ENCODE data around the gene UBTD1. TPM values are rescaled to one million over a fixed set of nuclear protein-coding genes. Genes with fewer than 3 reads are reported as not detected.

The UBTD1 gene
- polyA plus RNA-seq, 1 donor = 6.5 TPM

GRCh38 chr10:97612386-97612785 is 113.7 kb downstream of the UBTD1 start:
- peak; percentile 47 for DNase-seq

- DNase-seq = no peak
These were observed 119.6 kb downstream of the UBTD1 start for GRCh38 chr10:97618285-97618684.

DNA sequence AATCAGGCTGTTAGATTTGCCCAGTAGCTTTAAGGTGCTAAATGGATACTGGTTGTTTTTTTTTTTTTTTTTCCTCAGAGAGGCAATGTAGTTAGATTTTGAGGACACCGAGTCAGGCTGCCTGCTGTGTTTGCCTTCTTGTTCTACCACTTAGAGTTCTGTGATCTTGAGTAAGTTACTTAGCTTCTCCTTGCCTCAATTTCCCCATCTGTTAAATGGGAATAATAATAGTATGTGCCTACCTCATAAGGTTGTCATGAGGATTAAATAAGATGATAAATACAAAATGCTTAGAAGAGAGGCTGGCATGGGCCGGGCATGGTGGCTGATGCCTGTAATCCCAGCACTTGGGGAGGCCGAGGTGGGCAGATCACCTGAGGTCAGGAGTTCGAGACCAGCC is 120.0 kb downstream of the UBTD1 start:
- no peak for DNase-seq

Other genes starting within 250 kb of the UBTD1 start
- 33.8 TPM for gene ARHGAP19, start 206.3 kb upstream of the UBTD1 start, polyA plus RNA-seq (ENCODE audit: insufficient read length)
- 2.5 TPM for gene FRAT1, start 179.7 kb upstream of the UBTD1 start, polyA plus RNA-seq (ENCODE audit: insufficient read length)
- 12.0 TPM for gene FRAT2, start 164.2 kb upstream of the UBTD1 start, polyA plus RNA-seq (ENCODE audit: insufficient read length)
- gene RRP12, start 97.6 kb upstream of the UBTD1 start, polyA plus RNA-seq (ENCODE audit: insufficient read length) = 28.1 TPM
- 160 TPM for gene PGAM1, start 72.7 kb upstream of the UBTD1 start, polyA plus RNA-seq (ENCODE audit: insufficient read length)
- 41.3 TPM for gene EXOSC1, start 52.9 kb upstream of the UBTD1 start, polyA plus RNA-seq (ENCODE audit: insufficient read length)
- gene ZDHHC16, start 52.7 kb upstream of the UBTD1 start, polyA plus RNA-seq (ENCODE audit: insufficient read length) = 39.1 TPM
- 105 TPM for gene MMS19, start 502 bp upstream of the UBTD1 start, polyA plus RNA-seq (ENCODE audit: insufficient read length)
- gene ANKRD2, start 73.9 kb downstream of the UBTD1 start, polyA plus RNA-seq (ENCODE audit: insufficient read length) = 0.53 TPM
- gene HOGA1, start 85.5 kb downstream of the UBTD1 start, polyA plus RNA-seq (ENCODE audit: insufficient read length) = 49.0 TPM
- gene C10orf62, start 90.8 kb downstream of the UBTD1 start, polyA plus RNA-seq (ENCODE audit: insufficient read length) = 1.1 TPM
- 24.7 TPM for gene MORN4, start 134.6 kb downstream of the UBTD1 start, polyA plus RNA-seq (ENCODE audit: insufficient read length)
- 18.1 TPM for gene PI4K2A, start 141.7 kb downstream of the UBTD1 start, polyA plus RNA-seq (ENCODE audit: insufficient read length)
- gene AVPI1, start 188.3 kb downstream of the UBTD1 start, polyA plus RNA-seq (ENCODE audit: insufficient read length) = 4.0 TPM
- 40.7 TPM for gene MARVELD1, start 214.8 kb downstream of the UBTD1 start, polyA plus RNA-seq (ENCODE audit: insufficient read length)
- 35.1 TPM for gene ZFYVE27, start 238.2 kb downstream of the UBTD1 start, polyA plus RNA-seq (ENCODE audit: insufficient read length)

Data from left kidney (tissue), 2 donors.